ENCODE results near the gene PRB4. TPM values are rescaled to one million over a fixed set of nuclear protein-coding genes. Genes with fewer than 3 reads are reported as not detected.

The PRB4 gene
- total RNA-seq, 6 donors from 2014 or later: 2.4 TPM; not detected in 5

DNA sequence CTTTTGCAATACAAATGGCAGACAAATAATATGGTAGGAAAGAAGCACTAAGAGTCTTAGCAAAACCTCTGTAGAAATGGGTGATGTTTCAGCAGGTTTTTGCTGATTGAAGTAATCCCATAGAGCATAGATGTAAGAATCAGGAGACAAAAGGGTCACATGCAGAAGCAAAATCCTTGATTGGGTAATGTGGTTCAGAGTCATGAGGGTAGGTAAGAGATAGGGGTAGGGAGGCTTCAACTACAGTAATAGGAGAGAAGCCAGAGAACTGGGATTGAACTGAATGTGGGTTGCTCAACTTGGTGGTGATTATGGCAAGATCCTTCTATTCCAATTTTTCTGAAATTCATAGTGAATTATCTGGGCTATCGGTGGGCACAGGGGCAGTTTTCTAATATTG lies 45.7 kb downstream of the PRB4 start:
- H3K4me1 ChIP-seq: no peaks in the 10 kb centered on the region
- H3K4me3 ChIP-seq: no peak overlapping the region
- no peak for TF ChIP-seq POLR2AphosphoS5 (IDR thresholded peaks at IDR 0.05)
- H3K36me3 ChIP-seq: no peaks in the 10 kb centered on the region
- no peaks in the 10 kb centered on the region for H3K27me3 ChIP-seq
- ATAC-seq (ENCODE audit: low FRiP score in 2 of 2) (no peak), DNase-seq (no peak)
- WGBS, 2 donors: 93 to 96% methylated on average over 1 of the region's 1 CpG
- H3K27ac ChIP-seq: no peak overlapping the region
- peaks cover 0 to 3% (median 0%) of the 10 kb centered on the region in 4 donors for H3K9me3 ChIP-seq

Other genes with a start within 250 kb of the PRB4 start
- 1 to 10 TPM in 4 of 6 donors, under 1 TPM in 1, not detected in 1; 0.47 to 7.1 (median 2.2) TPM for gene TAS2R46, start 248.1 kb downstream of the PRB4 start, total RNA-seq
- gene TAS2R43, start 218.1 kb downstream of the PRB4 start, total RNA-seq: 10 to 100 TPM in 1 of 6 donors, 1 to 10 TPM in 3, under 1 TPM in 1, not detected in 1; 0.52 to 10.5 (median 5.9) TPM
- gene TAS2R30, start 175.8 kb downstream of the PRB4 start, total RNA-seq: 10 to 100 TPM in 2 of 6 donors, 1 to 10 TPM in 4; 1.4 to 20.2 (median 6.0) TPM
- 1 to 10 TPM; 1.3 to 9.2 (median 8.1) TPM for gene SMIM10L1, start 139.2 kb downstream of the PRB4 start, total RNA-seq
- not detected for gene TAS2R42, start 123.5 kb downstream of the PRB4 start, total RNA-seq
- gene PRB3, start 40.7 kb downstream of the PRB4 start, total RNA-seq: not detected
- gene PRB2, start 85.1 kb upstream of the PRB4 start, total RNA-seq: not detected

Data from upper lobe of left lung (tissue), 6 donors.